Upper lobe of left lung (tissue), 4 donors: ENCODE results near the gene C3orf22.

Source experiments
- CTCF ChIP-seq, 6 experiments: fragments of 450-650 bp in 4 of 6; fragments of 200-600 bp in 2 of 6; sonication (generic) in 2 of 6; IDR thresholded peaks; one replicate each; pipeline ENCODE4 v1.5.1; 2016 to 2019; ENCODE audit warnings: antibody characterized with exemption in 6 of 6
- POLR2A ChIP-seq, 4 donors: fragments of 450-650 bp; IDR thresholded peaks; one replicate each; pipeline ENCODE4 v1.5.1; 2016 to 2017; ENCODE audit warnings: antibody characterized with exemption in 4 of 4, mild to moderate bottlenecking in 2 of 4
- POLR2AphosphoS5 ChIP-seq, 2 donors: sonication (generic); formaldehyde crosslinking; IDR thresholded peaks; one replicate each; pipeline ENCODE4 v1.5.1; 2017; ENCODE audit warnings: antibody characterized with exemption in 2 of 2

- TF ChIP-seq CTCF (IDR thresholded peaks at IDR 0.05) = no peak
- no peak for TF ChIP-seq POLR2AphosphoS5 (IDR thresholded peaks at IDR 0.05)
- no peak for TF ChIP-seq POLR2A (IDR thresholded peaks at IDR 0.05)
These were observed 33.5 kb downstream of the C3orf22 start for GRCh38 chr3:126525091-126525852.
